GM18861 (cell line): ENCODE measurements around the gene DOCK9.
"Not testable (repeated sequence)": the region's sequence is repeated elsewhere in the genome, so short reads cannot be mapped to it uniquely, and the experiment has no call there.

Source experiments
- ATAC-seq: cut with Tn5 transposase; IDR thresholded peaks from one replicate; pipeline ENCODE4 v1.9.1; 2021; ENCODE audit not compliant: unreplicated experiment

The DOCK9 gene

GRCh38 chr13:98828614-98829013 is 149.2 kb downstream of the DOCK9 start:
- no peak for ATAC-seq

GRCh38 chr13:98827449-98827848 is 150.4 kb downstream of the DOCK9 start:
- no peak for ATAC-seq

GRCh38 chr13:98826146-98826545 is 151.7 kb downstream of the DOCK9 start:
- ATAC-seq = no peak

GRCh38 chr13:98825659-98826058 is 152.2 kb downstream of the DOCK9 start:
- ATAC-seq = no peak

- ATAC-seq = no peak
Observed at GRCh38 chr13:98824376-98825160, 153.3 kb downstream of the DOCK9 start.

- no peak for ATAC-seq
Observed at GRCh38 chr13:98823442-98823841, 154.4 kb downstream of the DOCK9 start.

GRCh38 chr13:98822225-98822606 is 155.6 kb downstream of the DOCK9 start:
- ATAC-seq = no peak

GRCh38 chr13:98821372-98822224 is 156.3 kb downstream of the DOCK9 start:
- ATAC-seq = no peak

GRCh38 chr13:98820744-98821371 is 157.0 kb downstream of the DOCK9 start:
- no peak for ATAC-seq

GRCh38 chr13:98820300-98820699 is 157.6 kb downstream of the DOCK9 start:
- no peak for ATAC-seq

GRCh38 chr13:98819382-98820010 is 158.4 kb downstream of the DOCK9 start:
- no peak for ATAC-seq

GRCh38 chr13:98816406-98816805 is 161.5 kb downstream of the DOCK9 start:
- no peak for ATAC-seq

GRCh38 chr13:98813993-98814392 is 163.9 kb downstream of the DOCK9 start:
- ATAC-seq = no peak

- ATAC-seq = not testable (repeated sequence)
Observed at GRCh38 chr13:98812186-98812790, 165.6 kb downstream of the DOCK9 start.

GRCh38 chr13:98810746-98811145 is 167.1 kb downstream of the DOCK9 start:
- no peak for ATAC-seq

- ATAC-seq = no peak
Observed at GRCh38 chr13:98809345-98809777, 168.5 kb downstream of the DOCK9 start.

- no peak for ATAC-seq
Observed at GRCh38 chr13:98807774-98808173, 170.1 kb downstream of the DOCK9 start.

GRCh38 chr13:98804336-98804855 is 173.5 kb downstream of the DOCK9 start:
- ATAC-seq = no peak

GRCh38 chr13:98803921-98804320 is 173.9 kb downstream of the DOCK9 start:
- ATAC-seq = no peak

GRCh38 chr13:98803111-98803561 is 174.7 kb downstream of the DOCK9 start:
- no peak for ATAC-seq
